ENCODE measurements around the gene ARID3A. TPM values are rescaled to one million over a fixed set of nuclear protein-coding genes. Genes with fewer than 3 reads are reported as not detected.

ARID3A gene
- total RNA-seq, 1 donor from 2014 or later: 149 TPM

GRCh38 chr19:977058-977464, 51.2 kb downstream of the ARID3A start:
- Mint-ChIP-seq H3K4me1 (ENCODE audit: low read depth) (peaks cover 10% of the 10 kb centered on the region), H3K4me3 (ENCODE audit: low read depth) (no peak overlapping the region), H3K36me3 (ENCODE audit: insufficient read depth) (peaks cover 3% of the 10 kb centered on the region), H3K27ac (no peak overlapping the region), H3K9me3 (ENCODE audit: low read depth) (no peaks in the 10 kb centered on the region), H3K27me3 (no peaks in the 10 kb centered on the region)
- TF ChIP-seq, protein P1, sequence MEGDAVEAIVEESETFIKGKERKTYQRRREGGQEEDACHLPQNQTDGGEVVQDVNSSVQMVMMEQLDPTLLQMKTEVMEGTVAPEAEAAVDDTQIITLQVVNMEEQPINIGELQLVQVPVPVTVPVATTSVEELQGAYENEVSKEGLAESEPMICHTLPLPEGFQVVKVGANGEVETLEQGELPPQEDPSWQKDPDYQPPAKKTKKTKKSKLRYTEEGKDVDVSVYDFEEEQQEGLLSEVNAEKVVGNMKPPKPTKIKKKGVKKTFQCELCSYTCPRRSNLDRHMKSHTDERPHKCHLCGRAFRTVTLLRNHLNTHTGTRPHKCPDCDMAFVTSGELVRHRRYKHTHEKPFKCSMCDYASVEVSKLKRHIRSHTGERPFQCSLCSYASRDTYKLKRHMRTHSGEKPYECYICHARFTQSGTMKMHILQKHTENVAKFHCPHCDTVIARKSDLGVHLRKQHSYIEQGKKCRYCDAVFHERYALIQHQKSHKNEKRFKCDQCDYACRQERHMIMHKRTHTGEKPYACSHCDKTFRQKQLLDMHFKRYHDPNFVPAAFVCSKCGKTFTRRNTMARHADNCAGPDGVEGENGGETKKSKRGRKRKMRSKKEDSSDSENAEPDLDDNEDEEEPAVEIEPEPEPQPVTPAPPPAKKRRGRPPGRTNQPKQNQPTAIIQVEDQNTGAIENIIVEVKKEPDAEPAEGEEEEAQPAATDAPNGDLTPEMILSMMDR (IDR thresholded peaks at IDR 0.05; ENCODE audit: unreplicated experiment): no peak
- DNase-seq (ENCODE audit: low spot score, unreplicated experiment): no peak

- TF ChIP-seq, protein P1 (IDR thresholded peaks at IDR 0.05; ENCODE audit: unreplicated experiment): no peak
- no peak overlapping the region for H3K4me3 Mint-ChIP-seq (ENCODE audit: low read depth)
- H3K27me3 Mint-ChIP-seq: no peaks in the 10 kb centered on the region
- H3K9me3 Mint-ChIP-seq (ENCODE audit: low read depth): no peaks in the 10 kb centered on the region
- peaks cover 10% of the 10 kb centered on the region for H3K4me1 Mint-ChIP-seq (ENCODE audit: low read depth)
- H3K36me3 Mint-ChIP-seq (ENCODE audit: insufficient read depth): no peaks in the 10 kb centered on the region
- no peak for DNase-seq (ENCODE audit: low spot score, unreplicated experiment)
- H3K27ac Mint-ChIP-seq: no peak overlapping the region
Measured at GRCh38 chr19:979318-979741, 53.5 kb downstream of the ARID3A start.

DNA sequence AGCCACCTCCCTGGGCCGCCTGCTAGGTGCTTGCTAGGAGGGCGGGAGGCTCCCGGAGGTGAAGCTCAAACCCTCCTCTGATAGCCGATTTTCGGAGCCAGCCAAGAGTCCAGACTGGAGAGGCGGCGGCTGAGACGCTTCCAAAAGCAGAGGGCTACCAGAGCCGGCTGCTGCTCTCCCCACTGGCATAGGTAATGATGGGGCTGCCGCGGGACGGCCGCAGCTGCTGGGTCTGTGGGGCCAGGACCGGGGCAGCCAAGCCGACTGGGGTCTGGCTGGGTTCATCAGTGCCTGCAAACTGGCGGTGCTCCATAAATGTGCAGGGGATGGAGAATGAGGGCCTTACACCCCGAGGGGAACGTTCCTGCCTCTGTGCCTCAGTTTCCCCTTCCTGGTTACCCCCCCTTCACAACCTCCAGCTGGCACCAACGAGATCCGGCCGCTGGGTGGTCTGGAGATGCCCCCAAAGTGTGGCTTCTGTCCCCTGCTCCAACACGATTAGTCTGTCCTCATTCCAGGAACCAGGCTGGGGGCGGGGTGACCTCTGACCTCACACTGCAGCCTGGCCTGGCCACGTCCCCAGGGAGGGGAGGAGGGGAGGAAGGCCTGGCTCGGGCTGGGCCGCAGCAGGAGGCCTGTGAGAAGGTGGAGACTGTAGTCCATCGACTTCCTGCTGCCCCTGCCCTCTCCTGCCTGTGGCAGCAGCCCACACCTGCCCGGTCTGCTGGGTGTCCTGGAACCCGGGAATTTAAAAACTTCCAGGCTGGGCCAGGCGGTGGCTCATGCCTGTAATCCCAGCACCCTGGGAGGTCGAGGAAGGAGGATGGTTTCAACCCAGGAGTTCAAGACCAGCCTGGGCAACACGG, 54.5 kb downstream of the ARID3A start:
- peak overlapping the region; percentile 96 for H3K27ac Mint-ChIP-seq

GRCh38 chr19:982567-983170, 56.8 kb downstream of the ARID3A start:
- Mint-ChIP-seq H3K27ac (no peak overlapping the region), H3K4me3 (ENCODE audit: low read depth) (no peak overlapping the region), H3K4me1 (ENCODE audit: low read depth) (peaks cover 16% of the 10 kb centered on the region), H3K27me3 (no peaks in the 10 kb centered on the region), H3K36me3 (ENCODE audit: insufficient read depth) (peaks cover 2% of the 10 kb centered on the region), H3K9me3 (ENCODE audit: low read depth) (no peaks in the 10 kb centered on the region)
- TF ChIP-seq, protein P1 (IDR thresholded peaks at IDR 0.05; ENCODE audit: unreplicated experiment): peak; percentile 97
- DNase-seq (ENCODE audit: low spot score, unreplicated experiment): peak; percentile 86

More for the DNA sequence above, 54.5 kb downstream of the ARID3A start:
- H3K9me3 Mint-ChIP-seq (ENCODE audit: low read depth): no peaks in the 10 kb centered on the region
- peak; percentile 64 for DNase-seq (ENCODE audit: low spot score, unreplicated experiment)
- peaks cover 16% of the 10 kb centered on the region for H3K4me1 Mint-ChIP-seq (ENCODE audit: low read depth)
- TF ChIP-seq, protein P1 (IDR thresholded peaks at IDR 0.05; ENCODE audit: unreplicated experiment): no peak
- peak overlapping the region; percentile 46 for H3K4me3 Mint-ChIP-seq (ENCODE audit: low read depth)
- H3K27me3 Mint-ChIP-seq: no peaks in the 10 kb centered on the region
- no peaks in the 10 kb centered on the region for H3K36me3 Mint-ChIP-seq (ENCODE audit: insufficient read depth)

- H3K4me1 Mint-ChIP-seq (ENCODE audit: low read depth): peaks cover 15% of the 10 kb centered on the region
- peak within 1 kb of the TSS; percentile 98 for H3K27ac Mint-ChIP-seq
- H3K27me3 Mint-ChIP-seq: no peaks in the 10 kb centered on the region
Measured at GRCh38 chr19:984165-984967, 58.5 kb downstream of the ARID3A start, which contains the start of gene WDR18. TSS of gene WDR18 (plus strand) at chr19:984345. CDS start at chr19:984354, 9 bp downstream.

More at GRCh38 chr19:984165-984967, 58.5 kb downstream of the ARID3A start, which contains the start of gene WDR18:
- H3K36me3 Mint-ChIP-seq (ENCODE audit: insufficient read depth): peaks cover 2% of the 10 kb centered on the region
- TF ChIP-seq, protein P1 (IDR thresholded peaks at IDR 0.05; ENCODE audit: unreplicated experiment): peak; percentile 46
- H3K4me3 Mint-ChIP-seq (ENCODE audit: low read depth): peak within 1 kb of the TSS; percentile 94
- H3K9me3 Mint-ChIP-seq (ENCODE audit: low read depth): no peaks in the 10 kb centered on the region
- peak; percentile 84 for DNase-seq (ENCODE audit: low spot score, unreplicated experiment)
